IMR-90 (cell line): ENCODE measurements around the gene TRAF1. TPM values are rescaled to one million over a fixed set of nuclear protein-coding genes. Genes with fewer than 3 reads are reported as not detected.
A peak's percentile ranks its signal among the peaks of the same experiment; 100 is the strongest.

Experiments
- FOS ChIP-seq: fragments of 150-350 bp; IDR thresholded peaks from 2 replicates; pipeline ENCODE4 v1.6.1; 2016; ENCODE audit warnings: low read depth, low read length
- POLR2A ChIP-seq: IDR thresholded peaks from 2 replicates; pipeline ENCODE4 v1.6.1; 2012; ENCODE audit warnings: mild to moderate bottlenecking, low read depth, low read length
- polyA plus RNA-seq, 3 experiments: library from polyadenylated mRNA; depleted of rRNA; stranded (reverse); fragments of >200 nt; gene quantifications; 2 replicates each; pipeline ENCODE4 v1.2.3, GENCODE V29; 2012; ENCODE audit warnings: low replicate concordance in 1 of 3
- total RNA-seq: library from RNA; depleted of rRNA; stranded (reverse); fragments of >200 nt; gene quantifications from 2 replicates; pipeline ENCODE4 v1.2.3, GENCODE V29; 2012
- TF ChIP-seq, protein P1 (sequence below): conservative IDR thresholded peaks from 2 replicates; pipeline ENCODE4 v1.5.1; 2012; ENCODE audit warnings: mild to moderate bottlenecking, low read depth, low read length, improper control_type of control experiment

TRAF1 gene
- total and polyA plus RNA-seq, 2 of the 4 experiments (the other 2 are of a cell fraction): 3.9 to 4.1 TPM

DNA sequence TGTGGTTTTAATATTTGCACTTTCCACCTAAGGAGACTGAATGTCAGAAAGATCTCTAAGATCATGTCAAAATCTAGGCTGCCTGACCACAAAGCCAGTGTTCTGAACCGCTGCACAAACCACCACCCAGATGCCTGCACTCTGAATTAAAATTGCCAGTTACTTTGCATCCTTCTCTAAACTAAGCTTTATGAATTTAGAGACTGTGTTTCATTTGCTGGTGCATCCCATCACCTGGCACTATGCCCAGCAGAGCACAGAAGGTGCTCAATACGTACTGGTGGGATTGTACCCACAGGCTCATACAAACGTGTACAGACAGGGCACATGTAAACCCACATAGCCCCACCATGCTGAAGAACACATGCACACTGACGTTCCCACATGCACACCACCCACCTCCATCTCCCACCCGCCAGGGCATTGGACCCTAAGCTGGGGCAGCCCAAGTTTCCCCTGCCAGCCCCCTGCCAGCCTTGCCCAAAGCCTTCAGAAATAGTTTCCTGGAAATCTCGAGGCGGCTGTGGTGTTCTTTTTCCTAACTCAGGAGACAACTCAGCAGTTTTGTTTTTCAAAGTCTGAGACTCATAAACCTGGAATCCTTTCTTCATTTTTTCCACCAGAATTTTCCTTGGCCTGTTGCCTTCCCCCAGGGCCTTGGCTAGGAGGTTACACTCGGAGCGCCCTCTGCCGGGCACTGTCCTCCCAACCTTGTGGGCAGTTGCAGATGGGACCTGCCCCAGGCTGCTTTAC is 9.6 kb upstream of the TRAF1 start (continued):
- TF ChIP-seq, protein P1, sequence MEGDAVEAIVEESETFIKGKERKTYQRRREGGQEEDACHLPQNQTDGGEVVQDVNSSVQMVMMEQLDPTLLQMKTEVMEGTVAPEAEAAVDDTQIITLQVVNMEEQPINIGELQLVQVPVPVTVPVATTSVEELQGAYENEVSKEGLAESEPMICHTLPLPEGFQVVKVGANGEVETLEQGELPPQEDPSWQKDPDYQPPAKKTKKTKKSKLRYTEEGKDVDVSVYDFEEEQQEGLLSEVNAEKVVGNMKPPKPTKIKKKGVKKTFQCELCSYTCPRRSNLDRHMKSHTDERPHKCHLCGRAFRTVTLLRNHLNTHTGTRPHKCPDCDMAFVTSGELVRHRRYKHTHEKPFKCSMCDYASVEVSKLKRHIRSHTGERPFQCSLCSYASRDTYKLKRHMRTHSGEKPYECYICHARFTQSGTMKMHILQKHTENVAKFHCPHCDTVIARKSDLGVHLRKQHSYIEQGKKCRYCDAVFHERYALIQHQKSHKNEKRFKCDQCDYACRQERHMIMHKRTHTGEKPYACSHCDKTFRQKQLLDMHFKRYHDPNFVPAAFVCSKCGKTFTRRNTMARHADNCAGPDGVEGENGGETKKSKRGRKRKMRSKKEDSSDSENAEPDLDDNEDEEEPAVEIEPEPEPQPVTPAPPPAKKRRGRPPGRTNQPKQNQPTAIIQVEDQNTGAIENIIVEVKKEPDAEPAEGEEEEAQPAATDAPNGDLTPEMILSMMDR: peak; percentile 94
- TF ChIP-seq FOS (0 out of 2 replicates have a peak, but pooled peaks have one; percentile 25), POLR2A (0 out of 2 replicates have a peak, but pooled peaks have one; percentile 29)
